ENCODE measurements around the gene GPSM3.
"Not testable (repeated sequence)": the region's sequence is repeated elsewhere in the genome, so short reads cannot be mapped to it uniquely, and the experiment has no call there.

The GPSM3 gene

GRCh38 chr6:32192608-32193039 is at the start of gene GPSM3:
Gene GPSM3, minus strand, starts transcription at chr6:32192643. Its CDS starts 130 bp downstream, at chr6:32192513.
- DNase-seq, result no peak

GRCh38 chr6:32240686-32241085 is 48.2 kb upstream of the GPSM3 start:
- DNase-seq, result no peak

- no peak for DNase-seq
Observed at GRCh38 chr6:32239462-32239861, 47.0 kb upstream of the GPSM3 start.

GRCh38 chr6:32234934-32235333 is 42.5 kb upstream of the GPSM3 start:
- DNase-seq, result no peak

- no peak for DNase-seq
Observed at GRCh38 chr6:32226434-32226833, 34.0 kb upstream of the GPSM3 start.

GRCh38 chr6:32224696-32225095 is 32.3 kb upstream of the GPSM3 start:
- DNase-seq, result no peak

- no peak for DNase-seq
Observed at GRCh38 chr6:32223258-32224235, 31.1 kb upstream of the GPSM3 start, which contains the start of gene NOTCH4. Gene NOTCH4, minus strand, starts transcription at chr6:32224067. Its CDS starts 139 bp downstream, at chr6:32223928.

- no peak for DNase-seq
Observed at GRCh38 chr6:32222333-32223230, 30.1 kb upstream of the GPSM3 start.

- DNase-seq, result no peak
Observed at GRCh38 chr6:32220021-32220420, 27.6 kb upstream of the GPSM3 start.

GRCh38 chr6:32218167-32218566 is 25.7 kb upstream of the GPSM3 start:
- no peak for DNase-seq

- DNase-seq, result no peak
Observed at GRCh38 chr6:32216998-32217397, 24.6 kb upstream of the GPSM3 start.

GRCh38 chr6:32216285-32216684 is 23.8 kb upstream of the GPSM3 start:
- DNase-seq, result no peak

- DNase-seq, result no peak
Observed at GRCh38 chr6:32215617-32216016, 23.2 kb upstream of the GPSM3 start.

- DNase-seq, result no peak
Observed at GRCh38 chr6:32214126-32214525, 21.7 kb upstream of the GPSM3 start.

GRCh38 chr6:32213649-32214048 is 21.2 kb upstream of the GPSM3 start:
- DNase-seq, result no peak

- DNase-seq, result no peak
Observed at GRCh38 chr6:32212076-32212760, 19.8 kb upstream of the GPSM3 start.

- not testable (repeated sequence) for DNase-seq
Observed at GRCh38 chr6:32211432-32211831, 19.0 kb upstream of the GPSM3 start.

- no peak for DNase-seq
Observed at GRCh38 chr6:32210191-32210601, 17.8 kb upstream of the GPSM3 start.

GRCh38 chr6:32208996-32209395 is 16.6 kb upstream of the GPSM3 start:
- no peak for DNase-seq

GRCh38 chr6:32204268-32204715 is 11.8 kb upstream of the GPSM3 start:
- no peak for DNase-seq

GRCh38 chr6:32203426-32204267 is 11.2 kb upstream of the GPSM3 start:
- no peak for DNase-seq

GRCh38 chr6:32202186-32202585 is 9.7 kb upstream of the GPSM3 start:
- no peak for DNase-seq

All from amniotic stem cell (primary cell).